GM19351 (cell line): ENCODE measurements around the gene VLDLR.
"Not testable (repeated sequence)": the region's sequence is repeated elsewhere in the genome, so short reads cannot be mapped to it uniquely, and the experiment has no call there.

Experiments
- ATAC-seq: cut with Tn5 transposase; IDR thresholded peaks from one replicate; pipeline ENCODE4 v1.9.1; 2021; ENCODE audit warnings: mild to moderate bottlenecking, moderate library complexity; ENCODE audit not compliant: unreplicated experiment

Gene VLDLR

GRCh38 chr9:2707256-2707655, 85.7 kb downstream of the VLDLR start:
- not testable (repeated sequence) for ATAC-seq
